ENCODE data around the gene PCGF3. TPM values are rescaled to one million over a fixed set of nuclear protein-coding genes. Genes with fewer than 3 reads are reported as not detected.

Gene PCGF3
- total RNA-seq, 1 experiment from 2014 or later = 31.5 TPM

DNA sequence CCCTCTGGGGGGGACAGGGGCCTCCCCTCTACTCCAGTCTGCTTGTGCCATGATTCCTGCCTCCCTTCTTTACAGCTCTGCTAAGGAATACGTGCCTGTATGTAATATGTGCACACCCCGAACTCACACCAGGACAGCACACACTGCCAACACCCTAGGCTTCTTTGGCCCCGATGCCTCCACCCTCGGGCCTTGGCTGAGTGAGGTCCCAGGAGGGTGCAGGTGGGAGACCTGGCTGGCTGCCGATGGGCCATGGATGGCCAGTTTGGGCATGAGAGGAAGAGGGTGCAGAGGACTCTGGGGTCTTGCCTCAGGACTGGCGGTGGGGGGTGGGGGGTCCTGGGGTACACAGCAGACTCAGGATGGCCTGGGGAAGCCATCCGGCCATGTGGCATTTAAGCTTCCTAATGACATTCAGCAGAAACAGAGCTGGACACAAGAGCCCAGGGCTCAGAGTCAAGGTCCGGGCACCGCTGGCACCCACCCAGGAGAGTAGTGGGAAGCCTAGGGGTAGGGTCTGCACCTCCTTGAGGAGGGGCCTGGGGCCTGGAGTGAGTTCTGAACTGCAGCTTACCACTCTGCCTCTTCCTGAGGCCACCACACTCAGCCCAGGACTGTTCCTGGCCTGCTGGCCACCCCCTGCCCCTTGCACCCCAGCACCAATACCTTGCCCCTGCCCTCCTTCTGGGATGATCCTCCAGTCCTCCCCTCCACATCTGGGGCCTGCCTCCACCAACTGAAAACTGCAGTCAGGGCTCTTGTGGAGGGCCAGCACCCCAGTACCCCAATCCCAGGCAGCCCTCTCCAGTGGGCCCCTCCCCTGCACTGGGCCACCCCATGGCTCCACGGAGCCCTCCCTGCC lies 2.1 kb upstream of the PCGF3 start:
- no peaks in the 10 kb centered on the region for H3F3A ChIP-seq (ENCODE audit: low read length, unreplicated experiment)
- DNase-seq = no peak
- intact Hi-C loops (cut with micrococcal nuclease) = no loop called here
- H3K9ac ChIP-seq (ENCODE audit: low read length) = no peak overlapping the region
- H4K20me1 ChIP-seq (ENCODE audit: low read length) = no peaks in the 10 kb centered on the region
- peaks cover 27% of the 10 kb centered on the region for H3K79me2 ChIP-seq (ENCODE audit: low read length)
- H3K27ac ChIP-seq (ENCODE audit: low read length) = no peak overlapping the region
- ChIA-PET POLR2A (ENCODE audit: unreplicated experiment) (no interaction called here), CTCF (no interaction called here)
- no TSS peak for BruUV-seq (replicated peaks)
- no peak overlapping the region for H3K4me3 ChIP-seq (ENCODE audit: low read length)
- H3K4me1 ChIP-seq (ENCODE audit: insufficient read depth, low read length) = 0 out of 2 replicates have a peak, but pooled peaks cover 4% of the 10 kb centered on the region
- no peaks in the 10 kb centered on the region for H3K9me2 ChIP-seq (replicated peaks; ENCODE audit: low read length)
- no peak for TF ChIP-seq EZH2 (IDR thresholded peaks at IDR 0.05; ENCODE audit: low read length, unreplicated experiment)
- TF ChIP-seq EZH2phosphoT487 (IDR thresholded peaks at IDR 0.05; ENCODE audit: borderline replicate concordance, low read length) = no peak
- TF ChIP-seq, protein P1, sequence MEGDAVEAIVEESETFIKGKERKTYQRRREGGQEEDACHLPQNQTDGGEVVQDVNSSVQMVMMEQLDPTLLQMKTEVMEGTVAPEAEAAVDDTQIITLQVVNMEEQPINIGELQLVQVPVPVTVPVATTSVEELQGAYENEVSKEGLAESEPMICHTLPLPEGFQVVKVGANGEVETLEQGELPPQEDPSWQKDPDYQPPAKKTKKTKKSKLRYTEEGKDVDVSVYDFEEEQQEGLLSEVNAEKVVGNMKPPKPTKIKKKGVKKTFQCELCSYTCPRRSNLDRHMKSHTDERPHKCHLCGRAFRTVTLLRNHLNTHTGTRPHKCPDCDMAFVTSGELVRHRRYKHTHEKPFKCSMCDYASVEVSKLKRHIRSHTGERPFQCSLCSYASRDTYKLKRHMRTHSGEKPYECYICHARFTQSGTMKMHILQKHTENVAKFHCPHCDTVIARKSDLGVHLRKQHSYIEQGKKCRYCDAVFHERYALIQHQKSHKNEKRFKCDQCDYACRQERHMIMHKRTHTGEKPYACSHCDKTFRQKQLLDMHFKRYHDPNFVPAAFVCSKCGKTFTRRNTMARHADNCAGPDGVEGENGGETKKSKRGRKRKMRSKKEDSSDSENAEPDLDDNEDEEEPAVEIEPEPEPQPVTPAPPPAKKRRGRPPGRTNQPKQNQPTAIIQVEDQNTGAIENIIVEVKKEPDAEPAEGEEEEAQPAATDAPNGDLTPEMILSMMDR (conservative IDR thresholded peaks at IDR 0.05; ENCODE audit: low read depth, low read length) = no peak
- H3K36me3 ChIP-seq (ENCODE audit: low read depth, low read length) = no peaks in the 10 kb centered on the region
- H3K4me2 ChIP-seq (ENCODE audit: low read length) = no peak overlapping the region
- H3K27me3 ChIP-seq (ENCODE audit: low read length) = no peaks in the 10 kb centered on the region
- no peak overlapping the region for H2AFZ ChIP-seq (ENCODE audit: low read length)
- H3K9me3 ChIP-seq (ENCODE audit: low read length) = no peaks in the 10 kb centered on the region
- ATAC-seq = no peak

- no TSS peak for BruUV-seq (replicated peaks)
Observed at GRCh38 chr4:704198-704891, 1.3 kb upstream of the PCGF3 start.

More at GRCh38 chr4:704198-704891, 1.3 kb upstream of the PCGF3 start:
- no peaks in the 10 kb centered on the region for H3K36me3 ChIP-seq (ENCODE audit: low read depth, low read length)
- no peak overlapping the region for H3K4me2 ChIP-seq (ENCODE audit: low read length)
- H3K9me3 ChIP-seq (ENCODE audit: low read length) = no peaks in the 10 kb centered on the region
- no peaks in the 10 kb centered on the region for H3K27me3 ChIP-seq (ENCODE audit: low read length)
- TF ChIP-seq, protein P1 (conservative IDR thresholded peaks at IDR 0.05; ENCODE audit: low read depth, low read length) = no peak
- no peak for TF ChIP-seq EZH2 (IDR thresholded peaks at IDR 0.05; ENCODE audit: low read length, unreplicated experiment)
- TF ChIP-seq EZH2phosphoT487 (IDR thresholded peaks at IDR 0.05; ENCODE audit: borderline replicate concordance, low read length) = no peak
- POLR2A ChIA-PET (ENCODE audit: unreplicated experiment) = no interaction called here
- no peak overlapping the region for H3K9ac ChIP-seq (ENCODE audit: low read length)
- H3F3A ChIP-seq (ENCODE audit: low read length, unreplicated experiment) = no peaks in the 10 kb centered on the region
- intact Hi-C loops (cut with micrococcal nuclease) = no loop called here
- CTCF ChIA-PET = no interaction called here
- no peaks in the 10 kb centered on the region for H3K9me2 ChIP-seq (replicated peaks; ENCODE audit: low read length)
- no peak overlapping the region for H2AFZ ChIP-seq (ENCODE audit: low read length)
- H3K27ac ChIP-seq (ENCODE audit: low read length) = no peak overlapping the region
- ATAC-seq = no peak
- no peak for DNase-seq
- H3K79me2 ChIP-seq (ENCODE audit: low read length) = peaks cover 34% of the 10 kb centered on the region
- H3K4me1 ChIP-seq (ENCODE audit: insufficient read depth, low read length) = 0 out of 2 replicates have a peak, but pooled peaks cover 2% of the 10 kb centered on the region
- H3K4me3 ChIP-seq (ENCODE audit: low read length) = no peak overlapping the region
- H4K20me1 ChIP-seq (ENCODE audit: low read length) = no peaks in the 10 kb centered on the region
